SU-DHL-6 (cell line): Measurements from ENCODE around the gene GASK1B.

ENCODE experiments used
- EZH2phosphoT487 ChIP-seq: fragments of 200-600 bp; sonication (generic), shearing (Covaris generic); conservative IDR thresholded peaks from 2 replicates; pipeline ENCODE4 v1.6.1; 2018; ENCODE audit warnings: mild to moderate bottlenecking, antibody characterized with exemption, low read length, moderate library complexity, mixed read lengths
- TF ChIP-seq, protein P1 (sequence below): fragments of 200-600 bp; sonication (generic); IDR thresholded peaks from one replicate; pipeline ENCODE4 v1.5.1; 2017; ENCODE audit warnings: antibody characterized with exemption, mild to moderate bottlenecking, low read length, moderate library complexity; ENCODE audit not compliant: insufficient read depth, poor library complexity, severe bottlenecking

DNA sequence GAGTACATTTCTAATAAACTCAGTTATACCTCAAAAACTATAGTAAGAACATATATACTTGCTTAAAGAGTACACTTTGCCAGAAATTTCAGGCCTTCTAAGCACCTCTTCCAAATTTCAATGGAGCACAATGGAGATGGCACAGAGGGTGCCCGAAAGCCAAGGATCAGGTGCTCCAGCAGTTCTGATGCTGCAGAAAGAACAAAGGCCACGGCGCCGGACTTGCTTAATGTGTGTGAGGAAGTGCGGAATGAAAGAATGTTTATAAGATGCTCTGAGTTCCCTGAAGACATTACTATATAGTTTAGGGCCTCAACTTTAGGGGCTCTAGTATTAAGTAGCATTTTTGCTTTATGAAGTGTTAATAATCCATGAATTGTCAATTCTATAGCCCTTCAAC, 44.3 kb downstream of the GASK1B start:
- TF ChIP-seq, protein P1, sequence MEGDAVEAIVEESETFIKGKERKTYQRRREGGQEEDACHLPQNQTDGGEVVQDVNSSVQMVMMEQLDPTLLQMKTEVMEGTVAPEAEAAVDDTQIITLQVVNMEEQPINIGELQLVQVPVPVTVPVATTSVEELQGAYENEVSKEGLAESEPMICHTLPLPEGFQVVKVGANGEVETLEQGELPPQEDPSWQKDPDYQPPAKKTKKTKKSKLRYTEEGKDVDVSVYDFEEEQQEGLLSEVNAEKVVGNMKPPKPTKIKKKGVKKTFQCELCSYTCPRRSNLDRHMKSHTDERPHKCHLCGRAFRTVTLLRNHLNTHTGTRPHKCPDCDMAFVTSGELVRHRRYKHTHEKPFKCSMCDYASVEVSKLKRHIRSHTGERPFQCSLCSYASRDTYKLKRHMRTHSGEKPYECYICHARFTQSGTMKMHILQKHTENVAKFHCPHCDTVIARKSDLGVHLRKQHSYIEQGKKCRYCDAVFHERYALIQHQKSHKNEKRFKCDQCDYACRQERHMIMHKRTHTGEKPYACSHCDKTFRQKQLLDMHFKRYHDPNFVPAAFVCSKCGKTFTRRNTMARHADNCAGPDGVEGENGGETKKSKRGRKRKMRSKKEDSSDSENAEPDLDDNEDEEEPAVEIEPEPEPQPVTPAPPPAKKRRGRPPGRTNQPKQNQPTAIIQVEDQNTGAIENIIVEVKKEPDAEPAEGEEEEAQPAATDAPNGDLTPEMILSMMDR: no peak
- no peak for TF ChIP-seq EZH2phosphoT487
